ENCODE results near the gene SMAD7. TPM values are rescaled to one million over a fixed set of nuclear protein-coding genes. Genes with fewer than 3 reads are reported as not detected.

The SMAD7 gene
- total and polyA plus RNA-seq, 2 experiments from 2014 or later: 11.8 to 29.8 TPM

- Histone ChIP-seq H3K4me3 (peak overlapping the region; percentile 98), H3K27ac (ENCODE audit: low read depth) (peak overlapping the region; percentile 100), H2AFZ (peak overlapping the region; percentile 84; the same call in 1 of the 2 replicates), H3F3A (replicated peaks; ENCODE audit: low read depth) (peaks cover 16% of the 10 kb centered on the region), H3K79me2 (replicated peaks; ENCODE audit: insufficient read depth) (peaks cover 55% of the 10 kb centered on the region), H3K9me2 (ENCODE audit: insufficient read depth) (no peaks in the 10 kb centered on the region), H3K27me3 (ENCODE audit: insufficient read depth) (peaks cover 21% of the 10 kb centered on the region), H3K36me3 (ENCODE audit: insufficient read depth) (no peaks in the 10 kb centered on the region), H3K4me2 (peak overlapping the region; percentile 100), H3K4me1 (ENCODE audit: insufficient read depth) (peaks cover 51% of the 10 kb centered on the region), H4K20me1 (replicated peaks; ENCODE audit: insufficient read depth) (peaks cover 32% of the 10 kb centered on the region)
- Mint-ChIP-seq H3K9me3 (peaks cover 2% of the 10 kb centered on the region; the same call in 1 of the 3 replicates), H3K36me3 (ENCODE audit: low read depth) (peaks cover 31% of the 10 kb centered on the region), H3K27me3 (ENCODE audit: insufficient read depth, low read depth, poor library complexity) (peaks cover 34% of the 10 kb centered on the region), H3K27ac (peak overlapping the region; percentile 98), H3K4me3 (peak overlapping the region; percentile 93), H3K4me1 (peaks cover 47% of the 10 kb centered on the region)
- TF ChIP-seq POLR2AphosphoS5 (IDR thresholded peaks at IDR 0.05; ENCODE audit: low read depth) (peak; percentile 38; the same call in 1 of the 2 replicates), CTCF (conservative IDR thresholded peaks at IDR 0.05; ENCODE audit: low read depth in 2 of 2) (0 out of 4 replicates have a peak, but pooled peaks of 1 of the 2 experiments have one; percentile 6), ZNF462 (CRISPR knock-in tag; IDR thresholded peaks at IDR 0.05) (no peak), ZNF114 (CRISPR knock-in tag; IDR thresholded peaks at IDR 0.05) (no peak)
- ATAC-seq (peak; percentile 14), DNase-seq (ENCODE audit: low spot score) (peak; percentile 93)
Measured at GRCh38 chr18:48951448-48952286, 902 bp upstream of the SMAD7 start.
